ENCODE measurements around the gene ARHGEF16.

ARHGEF16 gene

GRCh38 chr1:3465091-3465934 lies 10.8 kb downstream of the ARHGEF16 start:
- no peak overlapping the region for H3K27ac Mint-ChIP-seq (ENCODE audit: low read depth)

GRCh38 chr1:3465935-3466321 lies 11.5 kb downstream of the ARHGEF16 start:
- H3K9me3 Mint-ChIP-seq = no peaks in the 10 kb centered on the region
- no peaks in the 10 kb centered on the region for H3K4me1 Mint-ChIP-seq
- peaks cover 14% of the 10 kb centered on the region for H3K27me3 Mint-ChIP-seq
- H3K4me3 Mint-ChIP-seq = no peak overlapping the region
- DNase-seq (ENCODE audit: low spot score in 2 of 2) (no peak), ATAC-seq (replicated peaks; ENCODE audit: extremely low read depth, poor library complexity, severe bottlenecking) (no peak)
- no peaks in the 10 kb centered on the region for H3K36me3 Mint-ChIP-seq (ENCODE audit: insufficient read depth)
- no peak overlapping the region for H3K27ac Mint-ChIP-seq (ENCODE audit: low read depth)

More at GRCh38 chr1:3465091-3465934, 10.8 kb downstream of the ARHGEF16 start:
- no peaks in the 10 kb centered on the region for H3K9me3 Mint-ChIP-seq
- ATAC-seq (replicated peaks; ENCODE audit: extremely low read depth, poor library complexity, severe bottlenecking) = no peak
- H3K4me3 Mint-ChIP-seq = no peak overlapping the region
- peaks cover 14% of the 10 kb centered on the region for H3K27me3 Mint-ChIP-seq
- H3K4me1 Mint-ChIP-seq = no peaks in the 10 kb centered on the region
- DNase-seq (ENCODE audit: low spot score in 2 of 2) = no peak
- no peaks in the 10 kb centered on the region for H3K36me3 Mint-ChIP-seq (ENCODE audit: insufficient read depth)

GRCh38 chr1:3466366-3467075 lies 12.1 kb downstream of the ARHGEF16 start:
- H3K9me3 Mint-ChIP-seq = no peaks in the 10 kb centered on the region
- H3K27me3 Mint-ChIP-seq = peaks cover 14% of the 10 kb centered on the region
- ATAC-seq (replicated peaks; ENCODE audit: extremely low read depth, poor library complexity, severe bottlenecking) = no peak
- no peak for DNase-seq (ENCODE audit: low spot score in 2 of 2)
- no peaks in the 10 kb centered on the region for H3K36me3 Mint-ChIP-seq (ENCODE audit: insufficient read depth)
- no peak overlapping the region for H3K27ac Mint-ChIP-seq (ENCODE audit: low read depth)
- no peaks in the 10 kb centered on the region for H3K4me1 Mint-ChIP-seq
- no peak overlapping the region for H3K4me3 Mint-ChIP-seq

- Mint-ChIP-seq H3K4me3 (no peak overlapping the region), H3K27me3 (peaks cover 14% of the 10 kb centered on the region), H3K27ac (ENCODE audit: low read depth) (no peak overlapping the region), H3K9me3 (no peaks in the 10 kb centered on the region), H3K4me1 (no peaks in the 10 kb centered on the region), H3K36me3 (ENCODE audit: insufficient read depth) (no peaks in the 10 kb centered on the region)
- no peak for DNase-seq (ENCODE audit: low spot score in 2 of 2)
- ATAC-seq (replicated peaks; ENCODE audit: extremely low read depth, poor library complexity, severe bottlenecking) = no peak
Measured at GRCh38 chr1:3467096-3468036, 12.9 kb downstream of the ARHGEF16 start.

- H3K36me3 Mint-ChIP-seq (ENCODE audit: insufficient read depth) = no peaks in the 10 kb centered on the region
Measured at GRCh38 chr1:3468236-3469103, 14.0 kb downstream of the ARHGEF16 start.

GRCh38 chr1:3469104-3469848 lies 14.8 kb downstream of the ARHGEF16 start:
- no peaks in the 10 kb centered on the region for H3K36me3 Mint-ChIP-seq (ENCODE audit: insufficient read depth)
- ATAC-seq (replicated peaks; ENCODE audit: extremely low read depth, poor library complexity, severe bottlenecking) (no peak), DNase-seq (ENCODE audit: low spot score in 2 of 2) (no peak)
- peaks cover 14% of the 10 kb centered on the region for H3K27me3 Mint-ChIP-seq
- no peak overlapping the region for H3K27ac Mint-ChIP-seq (ENCODE audit: low read depth)
- no peaks in the 10 kb centered on the region for H3K4me1 Mint-ChIP-seq
- no peaks in the 10 kb centered on the region for H3K9me3 Mint-ChIP-seq
- H3K4me3 Mint-ChIP-seq = no peak overlapping the region

More at GRCh38 chr1:3468236-3469103, 14.0 kb downstream of the ARHGEF16 start:
- DNase-seq (ENCODE audit: low spot score in 2 of 2) (no peak), ATAC-seq (replicated peaks; ENCODE audit: extremely low read depth, poor library complexity, severe bottlenecking) (no peak)
- Mint-ChIP-seq H3K27me3 (peaks cover 14% of the 10 kb centered on the region), H3K27ac (ENCODE audit: low read depth) (no peak overlapping the region), H3K9me3 (no peaks in the 10 kb centered on the region), H3K4me1 (no peaks in the 10 kb centered on the region), H3K4me3 (no peak overlapping the region)

- ATAC-seq (replicated peaks; ENCODE audit: extremely low read depth, poor library complexity, severe bottlenecking) = no peak
- Mint-ChIP-seq H3K27me3 (peaks cover 14% of the 10 kb centered on the region), H3K9me3 (no peaks in the 10 kb centered on the region), H3K4me1 (no peaks in the 10 kb centered on the region), H3K4me3 (no peak overlapping the region), H3K36me3 (ENCODE audit: insufficient read depth) (no peaks in the 10 kb centered on the region), H3K27ac (ENCODE audit: low read depth) (no peak overlapping the region)
- no peak for DNase-seq (ENCODE audit: low spot score in 2 of 2)
Measured at GRCh38 chr1:3469849-3470649, 15.6 kb downstream of the ARHGEF16 start.

GRCh38 chr1:3470650-3471355 lies 16.3 kb downstream of the ARHGEF16 start:
- no peak overlapping the region for H3K27ac Mint-ChIP-seq (ENCODE audit: low read depth)
- no peak for ATAC-seq (replicated peaks; ENCODE audit: extremely low read depth, poor library complexity, severe bottlenecking)
- no peak for DNase-seq (ENCODE audit: low spot score in 2 of 2)
- no peaks in the 10 kb centered on the region for H3K36me3 Mint-ChIP-seq (ENCODE audit: insufficient read depth)
- H3K9me3 Mint-ChIP-seq = no peaks in the 10 kb centered on the region
- H3K4me1 Mint-ChIP-seq = no peaks in the 10 kb centered on the region
- no peak overlapping the region for H3K4me3 Mint-ChIP-seq
- H3K27me3 Mint-ChIP-seq = peaks cover 12% of the 10 kb centered on the region

- Mint-ChIP-seq H3K4me3 (no peak overlapping the region), H3K9me3 (no peaks in the 10 kb centered on the region), H3K36me3 (ENCODE audit: insufficient read depth) (no peaks in the 10 kb centered on the region), H3K4me1 (no peaks in the 10 kb centered on the region), H3K27me3 (peaks cover 5% of the 10 kb centered on the region), H3K27ac (ENCODE audit: low read depth) (no peak overlapping the region)
- no peak for ATAC-seq (replicated peaks; ENCODE audit: extremely low read depth, poor library complexity, severe bottlenecking)
- no peak for DNase-seq (ENCODE audit: low spot score in 2 of 2)
Measured at GRCh38 chr1:3471356-3472087, 17.1 kb downstream of the ARHGEF16 start.
